Bronchial epithelial cell (primary cell): Measurements from ENCODE around the gene COX5B. TPM values are rescaled to one million over a fixed set of nuclear protein-coding genes. Genes with fewer than 3 reads are reported as not detected.
"Not testable (repeated sequence)": the region's sequence is repeated elsewhere in the genome, so short reads cannot be mapped to it uniquely, and the experiment has no call there.

Source experiments
- DNase-seq: peaks from one replicate; pipeline ENCODE4 v3.0.0-alpha.2; 2010; ENCODE audit warnings: low read depth
- FAIRE-seq: peaks from 2 replicates; lab custom pipeline; 2011; peaks lifted over from hg19 to GRCh38; lab: Jason Lieb, UNC
- H3K27me3 ChIP-seq: 2 replicates; pipeline ENCODE4 v1.5.1; 2011; ENCODE audit warnings: low read length; ENCODE audit not compliant: control insufficient read depth, insufficient read depth
- H3K36me3 ChIP-seq: 2 replicates; pipeline ENCODE4 v1.5.1; 2011; ENCODE audit warnings: low read length; ENCODE audit not compliant: control insufficient read depth, insufficient read depth
- H3K4me3 ChIP-seq: 2 replicates; pipeline ENCODE4 v1.5.1; 2011; ENCODE audit warnings: mild to moderate bottlenecking, low read depth, low read length, control low read depth
- total RNA-seq: library from RNA; depleted of rRNA; stranded (reverse); fragments of >200 nt; gene quantifications from 2 replicates; pipeline ENCODE4 v1.2.1, GENCODE V29; 2014
- TF ChIP-seq, protein P1 (sequence below): IDR thresholded peaks from 2 replicates; pipeline ENCODE4 v1.5.1; 2011; ENCODE audit warnings: mild to moderate bottlenecking, moderate library complexity, low read length, control low read depth, inconsistent platforms; ENCODE audit not compliant: insufficient read depth, severe bottlenecking

Gene COX5B, protein sequence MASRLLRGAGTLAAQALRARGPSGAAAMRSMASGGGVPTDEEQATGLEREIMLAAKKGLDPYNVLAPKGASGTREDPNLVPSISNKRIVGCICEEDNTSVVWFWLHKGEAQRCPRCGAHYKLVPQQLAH
- total RNA-seq = 416 and 525 TPM in 2 replicates

DNA sequence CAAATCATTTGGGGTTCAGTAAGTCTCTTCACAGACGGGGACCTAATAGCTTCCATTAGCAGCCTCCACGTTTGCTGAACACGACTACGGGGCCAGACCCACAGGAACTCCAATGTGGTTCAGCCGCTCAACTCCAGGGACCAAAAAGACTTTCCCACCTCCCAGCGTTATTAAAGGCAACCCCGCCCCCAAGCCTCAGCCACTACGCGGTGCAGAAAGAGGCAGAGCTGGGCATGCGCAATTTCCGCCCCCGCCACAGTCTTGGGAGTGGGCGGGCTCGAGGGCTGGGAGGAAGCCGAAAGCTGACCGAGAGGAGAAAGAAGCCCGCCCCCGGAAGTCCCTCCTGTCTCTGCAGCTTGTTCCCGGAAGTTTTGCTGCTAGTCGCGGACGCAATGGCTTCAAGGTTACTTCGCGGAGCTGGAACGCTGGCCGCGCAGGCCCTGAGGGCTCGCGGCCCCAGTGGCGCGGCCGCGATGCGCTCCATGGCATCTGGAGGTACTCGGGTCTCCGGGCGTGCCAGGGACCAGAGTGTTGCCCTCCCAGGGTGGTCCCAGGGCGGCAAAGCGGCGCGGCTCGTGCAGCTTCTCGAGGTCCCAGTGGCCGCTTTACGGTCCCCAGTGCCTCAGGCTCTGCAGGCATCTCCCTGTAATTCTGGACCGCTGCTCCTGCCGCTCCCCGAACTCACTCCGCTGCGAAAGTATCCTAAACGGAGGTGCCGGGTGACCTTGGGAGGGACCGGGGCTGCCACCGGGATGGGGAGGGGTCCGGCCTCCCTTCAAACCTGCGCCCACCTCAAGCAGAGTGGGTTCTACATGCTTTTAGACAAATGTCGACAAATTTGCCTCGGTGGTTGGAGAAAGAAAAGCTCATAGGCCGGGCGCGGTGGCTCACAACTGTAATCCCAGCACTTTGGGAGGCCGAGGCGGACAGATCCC, at the start of gene COX5B:
Gene COX5B (plus strand): TSS at position 368 of the 935 bp plus-strand sequence. CDS start 25 bp downstream, at position 393.
- peaks cover 9% of the 10 kb centered on the region for H3K36me3 ChIP-seq
- no peaks in the 10 kb centered on the region for H3K27me3 ChIP-seq
- no peak for FAIRE-seq
- TF ChIP-seq, protein P1, sequence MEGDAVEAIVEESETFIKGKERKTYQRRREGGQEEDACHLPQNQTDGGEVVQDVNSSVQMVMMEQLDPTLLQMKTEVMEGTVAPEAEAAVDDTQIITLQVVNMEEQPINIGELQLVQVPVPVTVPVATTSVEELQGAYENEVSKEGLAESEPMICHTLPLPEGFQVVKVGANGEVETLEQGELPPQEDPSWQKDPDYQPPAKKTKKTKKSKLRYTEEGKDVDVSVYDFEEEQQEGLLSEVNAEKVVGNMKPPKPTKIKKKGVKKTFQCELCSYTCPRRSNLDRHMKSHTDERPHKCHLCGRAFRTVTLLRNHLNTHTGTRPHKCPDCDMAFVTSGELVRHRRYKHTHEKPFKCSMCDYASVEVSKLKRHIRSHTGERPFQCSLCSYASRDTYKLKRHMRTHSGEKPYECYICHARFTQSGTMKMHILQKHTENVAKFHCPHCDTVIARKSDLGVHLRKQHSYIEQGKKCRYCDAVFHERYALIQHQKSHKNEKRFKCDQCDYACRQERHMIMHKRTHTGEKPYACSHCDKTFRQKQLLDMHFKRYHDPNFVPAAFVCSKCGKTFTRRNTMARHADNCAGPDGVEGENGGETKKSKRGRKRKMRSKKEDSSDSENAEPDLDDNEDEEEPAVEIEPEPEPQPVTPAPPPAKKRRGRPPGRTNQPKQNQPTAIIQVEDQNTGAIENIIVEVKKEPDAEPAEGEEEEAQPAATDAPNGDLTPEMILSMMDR = no peak
- peak within 1 kb of the TSS; percentile 96 for H3K4me3 ChIP-seq
- DNase-seq = peak; percentile 93

DNA sequence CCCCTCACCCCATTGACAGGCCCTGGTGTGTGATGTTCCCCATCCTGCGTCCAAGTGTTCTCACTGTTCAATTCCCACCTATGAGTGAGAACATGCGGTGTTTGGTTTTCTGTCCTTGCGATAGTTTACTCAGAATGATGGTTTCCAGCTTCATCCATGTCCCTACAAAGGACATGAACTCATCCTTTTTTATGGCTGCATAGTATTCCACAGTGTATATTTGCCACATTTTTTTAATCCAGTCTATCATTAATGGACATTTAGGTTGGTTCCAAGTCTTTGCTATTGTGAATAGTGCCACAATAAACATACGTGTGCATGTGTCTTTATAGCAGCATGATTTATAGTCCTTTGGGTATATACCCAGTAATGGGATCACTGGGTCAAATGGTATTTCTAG, 49.7 kb upstream of the COX5B start:
- not testable (repeated sequence) for FAIRE-seq, H3K4me3 ChIP-seq, H3K27me3 ChIP-seq

DNA sequence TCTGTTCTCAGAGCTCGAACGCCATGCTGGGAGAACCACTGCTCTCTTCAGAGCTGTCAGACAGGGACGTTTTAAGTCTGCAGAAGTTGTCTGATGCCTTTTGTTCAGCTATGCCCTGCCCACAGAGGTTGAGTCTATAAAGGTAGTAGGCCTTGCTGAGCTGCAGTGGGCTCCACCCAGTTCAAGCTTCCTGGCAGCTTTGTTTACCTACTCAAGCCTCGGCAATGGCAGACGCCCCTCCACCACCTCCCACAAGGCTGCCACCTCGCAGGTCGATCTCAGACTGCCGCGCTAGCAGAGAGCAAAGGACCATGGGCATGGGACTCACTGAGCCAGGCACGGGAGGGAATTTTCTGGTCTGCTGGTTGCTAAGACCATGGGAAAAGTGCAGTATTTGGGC, 44.3 kb upstream of the COX5B start:
- H3K4me3 ChIP-seq, H3K36me3 ChIP-seq, DNase-seq, FAIRE-seq, H3K27me3 ChIP-seq: not testable (repeated sequence)

More for the DNA sequence above, 49.7 kb upstream of the COX5B start:
- not testable (repeated sequence) for DNase-seq, H3K36me3 ChIP-seq

DNA sequence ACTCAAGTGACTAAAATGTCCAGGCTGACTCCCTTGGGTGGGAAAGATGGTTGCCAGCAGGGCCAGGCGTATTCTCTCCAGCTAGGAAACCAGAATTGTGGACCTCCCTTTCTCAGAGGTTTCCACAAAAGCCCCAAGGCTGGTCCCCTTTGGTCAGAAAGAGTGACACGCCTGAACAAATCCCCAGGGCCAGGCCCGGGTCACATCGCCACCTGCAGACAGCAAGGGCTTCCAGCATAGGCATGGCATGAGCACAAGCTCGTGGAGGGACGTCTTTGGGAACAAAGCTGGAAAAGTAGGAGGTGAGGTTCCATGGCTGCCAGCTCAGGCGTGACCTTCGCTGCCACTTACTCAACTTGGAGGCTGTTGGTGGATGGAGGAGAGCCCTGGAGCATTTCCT, 40.8 kb upstream of the COX5B start:
- H3K36me3 ChIP-seq, H3K4me3 ChIP-seq, FAIRE-seq, DNase-seq, H3K27me3 ChIP-seq: not testable (repeated sequence)

DNA sequence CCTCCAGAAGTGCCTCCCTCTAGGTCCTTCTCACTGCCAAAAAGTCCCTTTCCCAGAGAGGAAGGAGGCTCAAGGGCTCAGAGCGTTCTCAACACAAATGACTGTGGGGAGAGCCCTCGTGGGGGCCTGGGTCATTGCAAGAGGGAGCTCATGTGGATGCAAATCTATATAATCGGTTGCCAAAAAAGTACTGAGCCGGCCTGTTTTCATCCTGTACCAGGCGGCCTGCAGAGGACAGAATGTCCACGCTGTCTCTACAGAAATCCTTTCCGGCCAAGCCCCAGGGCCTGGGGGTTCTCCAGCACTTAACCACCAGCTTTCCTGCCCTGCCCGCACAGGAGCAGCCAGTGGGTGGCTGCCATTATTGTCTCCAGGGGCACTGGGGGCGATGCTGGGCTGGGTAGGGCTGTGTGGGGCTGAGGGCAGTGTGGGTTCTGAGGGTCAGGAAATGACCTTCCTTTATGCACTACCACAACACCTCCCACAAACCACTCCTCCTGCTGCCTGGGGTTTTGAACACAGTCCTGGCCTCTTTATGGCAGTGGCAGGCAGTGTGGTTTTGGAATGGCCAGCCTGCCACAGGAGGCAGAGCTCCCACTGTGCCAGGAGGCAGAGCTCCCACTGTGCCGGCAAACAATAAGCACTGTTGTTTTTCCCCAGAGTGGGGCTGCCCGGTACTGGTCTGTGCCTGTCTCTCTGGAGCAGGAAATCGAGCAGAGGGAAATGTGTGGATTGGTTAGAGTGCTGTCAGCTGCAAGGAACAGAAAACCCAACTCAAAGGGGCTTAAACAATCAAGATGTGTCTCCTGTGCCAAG, 40.1 kb upstream of the COX5B start:
- H3K27me3 ChIP-seq, DNase-seq, FAIRE-seq, H3K36me3 ChIP-seq, H3K4me3 ChIP-seq: not testable (repeated sequence)

DNA sequence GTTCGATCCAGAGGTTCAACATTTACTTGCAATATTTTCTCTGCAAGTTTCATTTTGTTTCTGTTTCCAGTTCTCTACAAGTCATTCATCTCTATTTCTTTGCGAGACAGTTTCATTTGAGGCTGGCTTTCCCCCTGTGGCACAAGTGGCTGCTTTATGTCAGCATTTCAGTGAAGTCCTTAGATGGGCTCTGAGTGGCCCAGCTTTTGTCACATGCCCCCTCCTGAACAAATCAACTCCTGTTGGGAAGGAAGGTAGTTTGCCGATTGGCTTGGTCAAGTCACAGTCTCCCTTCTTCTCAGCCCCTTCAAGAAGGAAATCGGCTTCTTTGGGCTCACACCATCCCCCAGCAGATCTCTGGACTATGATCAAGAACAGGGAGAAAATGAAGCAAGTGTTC, 37.1 kb upstream of the COX5B start:
- not testable (repeated sequence) for FAIRE-seq, H3K4me3 ChIP-seq, DNase-seq, H3K27me3 ChIP-seq, H3K36me3 ChIP-seq

DNA sequence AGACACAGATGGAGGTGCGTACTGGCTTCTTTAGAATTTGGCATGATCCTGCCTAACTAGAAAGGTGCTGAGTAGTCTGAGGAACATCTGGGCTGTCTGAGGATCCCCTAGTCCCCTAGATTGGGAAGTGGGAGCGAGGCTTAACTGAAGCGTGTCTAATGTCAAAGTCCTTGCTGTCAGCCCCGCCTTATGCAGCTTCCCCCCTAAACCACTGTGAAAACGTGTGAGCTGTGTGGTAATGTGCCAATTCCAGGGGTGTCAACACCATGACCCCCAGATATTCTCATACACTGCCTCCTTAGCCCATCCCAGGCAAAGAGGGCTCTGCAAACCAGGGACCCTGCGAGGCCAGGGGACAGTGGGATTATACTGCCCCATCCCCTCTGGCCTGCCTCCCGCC, 34.0 kb upstream of the COX5B start:
- DNase-seq, H3K27me3 ChIP-seq, H3K36me3 ChIP-seq, FAIRE-seq, H3K4me3 ChIP-seq: not testable (repeated sequence)

DNA sequence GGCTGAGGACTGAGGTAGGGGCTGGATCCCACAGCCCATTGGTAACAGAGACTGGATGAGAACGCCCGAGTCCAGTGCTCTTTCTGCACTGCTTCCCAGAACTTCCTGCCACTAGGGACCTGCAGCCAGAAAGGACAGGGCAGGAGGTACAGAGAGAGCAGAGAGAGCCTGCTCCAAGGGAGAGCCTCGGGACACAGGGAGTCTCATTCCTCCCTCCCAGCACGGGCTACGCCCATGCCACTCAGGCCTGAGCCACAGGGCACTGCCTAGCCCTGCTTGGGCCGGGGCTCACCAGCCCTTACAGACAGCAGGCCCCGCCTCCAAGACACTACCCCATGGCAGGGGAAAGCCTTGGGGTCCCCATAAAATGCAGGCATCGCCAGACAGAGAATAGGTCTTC, 30.1 kb upstream of the COX5B start:
- not testable (repeated sequence) for FAIRE-seq, DNase-seq, H3K27me3 ChIP-seq, H3K4me3 ChIP-seq, H3K36me3 ChIP-seq

DNA sequence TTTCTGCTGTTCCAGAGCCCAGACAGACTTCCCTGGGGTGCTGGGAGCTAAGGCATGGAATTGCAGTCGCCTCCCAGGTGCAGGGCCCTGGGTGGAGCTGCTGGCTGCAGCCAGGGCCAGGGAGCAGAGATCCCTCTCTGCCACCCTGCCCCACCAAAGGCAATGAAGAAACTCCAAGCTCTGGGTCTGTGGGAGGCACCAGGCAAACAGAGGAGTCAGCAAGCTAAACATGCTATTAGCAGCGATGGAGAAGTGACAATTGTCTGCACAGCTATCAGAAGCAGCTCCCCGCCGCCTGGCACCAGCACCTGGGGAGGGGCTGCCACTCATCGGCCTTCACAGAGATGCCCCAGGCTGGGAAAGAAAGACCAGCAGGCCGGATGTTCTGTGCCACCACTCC, 28.0 kb upstream of the COX5B start:
- Histone ChIP-seq H3K36me3 (no peaks in the 10 kb centered on the region), H3K4me3 (no peak overlapping the region), H3K27me3 (no peaks in the 10 kb centered on the region)
- DNase-seq = no peak
- TF ChIP-seq, protein P1 = no peak
- no peak for FAIRE-seq

DNA sequence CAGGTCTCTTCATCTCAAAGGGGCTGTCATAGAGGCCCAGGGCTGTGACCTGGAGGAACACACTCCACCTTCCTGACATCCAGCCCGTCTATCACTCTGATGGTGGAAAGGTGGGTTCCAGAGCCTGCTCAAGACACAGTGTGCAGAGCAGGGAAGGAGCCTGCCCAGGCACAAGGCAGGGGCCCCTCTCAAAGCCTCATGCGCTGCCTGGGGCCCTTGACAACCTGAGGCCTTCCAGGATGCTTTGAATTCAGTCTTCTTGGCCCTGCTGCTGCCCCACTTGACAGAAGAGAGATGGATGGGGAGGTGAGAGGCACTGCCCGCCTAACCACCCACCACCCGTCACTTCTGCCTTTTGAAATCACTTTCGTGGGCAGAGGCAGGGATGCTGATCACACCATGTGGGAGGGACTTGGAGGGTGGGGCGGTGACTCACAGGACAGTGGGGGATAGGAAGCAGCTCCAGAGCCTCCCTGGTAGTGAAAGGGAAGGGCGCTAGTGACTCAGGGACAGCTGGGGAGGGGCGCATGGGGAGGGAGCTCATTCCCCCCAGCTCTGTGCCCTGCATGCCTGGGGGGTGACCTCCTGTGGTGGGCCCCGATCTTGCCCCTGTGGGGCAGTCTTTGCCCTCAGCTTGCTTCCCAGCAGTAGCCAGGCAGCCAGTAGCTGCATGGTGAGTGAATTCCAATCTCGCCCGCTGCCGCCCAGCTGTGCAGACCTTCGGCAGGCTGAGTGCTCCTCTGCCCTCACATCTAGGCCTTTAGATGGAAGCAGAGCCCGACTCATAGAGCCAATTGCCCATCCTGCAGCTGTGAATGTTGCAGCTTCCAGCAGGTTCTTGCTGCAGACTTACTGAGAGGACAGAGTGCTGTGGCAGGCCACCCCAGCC, 26.7 kb upstream of the COX5B start:
- H3K4me3 ChIP-seq, H3K27me3 ChIP-seq, H3K36me3 ChIP-seq, DNase-seq: not testable (repeated sequence)
- peak; percentile 13 for FAIRE-seq

DNA sequence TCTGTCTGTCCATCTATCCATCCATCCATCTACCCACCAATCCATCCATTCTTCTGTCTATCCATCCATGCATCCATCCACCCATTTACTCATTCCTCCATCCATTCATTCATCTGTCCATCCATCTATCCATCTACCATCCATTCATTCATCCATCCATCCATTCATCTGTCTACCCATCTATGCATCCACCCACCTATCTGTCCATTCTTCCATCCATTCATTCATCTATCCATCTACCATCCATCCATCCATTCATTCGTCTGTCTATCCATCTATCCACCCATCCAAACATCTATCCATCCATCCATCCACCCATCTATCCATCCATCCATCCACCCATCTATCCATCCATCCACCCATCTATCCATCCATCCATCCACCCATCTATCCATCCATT, 25.4 kb upstream of the COX5B start:
- H3K36me3 ChIP-seq, DNase-seq, FAIRE-seq, H3K27me3 ChIP-seq, H3K4me3 ChIP-seq: not testable (repeated sequence)
